Measurements from ENCODE around the gene GDNF.

Gene GDNF

DNA sequence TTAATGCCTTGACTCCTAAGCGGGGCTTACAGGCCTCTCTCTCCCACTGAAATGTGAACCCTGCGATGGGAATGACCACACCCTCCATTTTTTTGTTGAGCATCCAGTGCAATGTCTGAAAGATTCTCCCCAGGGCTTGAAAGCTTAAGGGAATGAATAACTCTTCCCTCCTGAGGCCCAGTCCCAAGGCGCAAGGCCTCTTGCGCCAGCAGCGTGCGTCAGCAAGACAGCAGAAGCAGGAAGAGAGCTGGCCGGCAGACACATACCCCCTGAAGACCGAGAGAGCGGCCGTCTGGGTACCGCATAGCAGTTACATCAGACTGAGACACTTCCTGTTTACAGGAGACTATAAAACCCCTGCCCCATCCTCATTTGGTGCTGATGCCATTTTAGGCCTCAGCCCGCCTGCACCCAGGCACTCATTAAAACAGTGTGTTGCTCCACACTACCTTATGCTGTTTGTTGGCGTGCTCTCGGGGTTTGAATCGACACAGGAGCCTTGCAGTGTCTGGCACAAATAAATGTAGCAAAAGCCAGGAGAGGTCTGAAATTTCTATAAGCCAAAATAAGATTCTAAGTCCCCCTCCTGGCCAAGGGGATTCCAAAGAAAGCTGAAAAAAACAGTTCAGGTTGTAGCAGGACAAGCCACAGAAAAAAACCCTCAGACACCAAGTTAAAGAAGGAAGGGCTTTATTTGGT is 62.3 kb downstream of the GDNF start:
- no peak for DNase-seq (ENCODE audit: low read depth in 2 of 2)

DNA sequence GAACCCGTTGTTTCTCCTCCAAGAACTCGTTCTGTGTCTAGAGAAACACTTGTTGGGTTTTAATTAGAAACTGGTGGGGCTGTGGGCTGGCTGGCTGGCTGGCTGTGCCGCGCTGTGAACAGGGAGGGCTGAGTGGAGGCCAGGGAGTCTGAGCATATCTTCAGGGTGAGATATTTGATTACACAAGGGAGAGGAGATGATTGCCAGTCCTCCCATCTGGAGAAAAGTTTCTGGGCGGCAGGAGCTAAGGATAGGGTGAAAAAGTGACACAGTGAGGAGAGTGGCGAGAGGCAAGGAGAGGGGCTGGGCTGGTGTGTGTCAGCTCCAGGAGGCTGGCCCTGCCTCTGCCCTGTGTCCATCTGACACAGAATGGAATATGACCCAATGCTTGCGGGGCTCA is 63.0 kb downstream of the GDNF start:
- no peak for DNase-seq (ENCODE audit: low read depth in 2 of 2)

DNA sequence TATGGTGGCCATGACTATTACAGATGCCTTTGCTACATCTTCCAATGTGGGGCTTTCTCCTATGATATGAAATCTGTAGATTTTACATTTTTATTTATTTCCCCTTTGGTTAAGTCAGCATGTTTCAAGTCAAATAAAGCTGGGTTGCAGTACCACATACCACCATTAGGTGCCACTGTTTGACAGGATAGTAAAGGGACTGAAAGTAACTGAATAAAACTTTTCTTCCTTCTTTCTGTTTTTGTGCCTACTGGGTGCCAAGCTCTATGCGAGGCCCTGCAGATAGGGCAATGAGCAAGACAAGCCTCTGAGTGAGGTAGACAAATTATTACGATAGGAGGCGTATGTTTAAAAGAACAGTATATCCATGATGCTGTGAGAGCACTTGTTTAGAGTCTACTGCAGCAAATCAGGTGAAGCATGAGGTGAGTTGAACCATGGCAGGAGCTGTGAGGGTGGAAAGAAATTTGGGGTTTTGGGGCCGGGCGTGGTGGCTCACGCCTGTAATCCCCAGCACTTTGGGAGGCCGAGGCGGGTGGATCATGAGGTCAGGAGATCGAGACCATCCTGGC is 64.8 kb downstream of the GDNF start:
- DNase-seq (ENCODE audit: low read depth in 2 of 2), result no peak

DNA sequence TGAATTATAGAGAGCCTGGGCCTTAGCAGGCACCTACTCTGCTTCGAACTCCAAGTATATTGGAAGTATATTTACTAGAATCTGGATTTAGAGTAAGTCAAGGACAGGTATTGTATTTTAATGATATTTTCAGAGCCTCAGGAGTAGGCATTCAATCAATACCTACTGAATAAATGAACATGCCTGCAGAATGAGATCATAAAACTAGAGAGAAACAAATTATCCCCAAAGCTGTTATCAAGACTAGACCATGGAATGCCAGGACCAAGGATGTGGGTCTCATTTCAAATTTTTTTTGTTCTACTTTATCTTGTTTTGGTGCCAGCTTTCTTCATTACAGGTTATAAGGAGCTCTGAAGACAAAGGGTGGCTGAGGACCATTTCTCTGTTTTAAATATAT is 66.0 kb downstream of the GDNF start:
- DNase-seq (ENCODE audit: low read depth in 2 of 2), result no peak

DNA sequence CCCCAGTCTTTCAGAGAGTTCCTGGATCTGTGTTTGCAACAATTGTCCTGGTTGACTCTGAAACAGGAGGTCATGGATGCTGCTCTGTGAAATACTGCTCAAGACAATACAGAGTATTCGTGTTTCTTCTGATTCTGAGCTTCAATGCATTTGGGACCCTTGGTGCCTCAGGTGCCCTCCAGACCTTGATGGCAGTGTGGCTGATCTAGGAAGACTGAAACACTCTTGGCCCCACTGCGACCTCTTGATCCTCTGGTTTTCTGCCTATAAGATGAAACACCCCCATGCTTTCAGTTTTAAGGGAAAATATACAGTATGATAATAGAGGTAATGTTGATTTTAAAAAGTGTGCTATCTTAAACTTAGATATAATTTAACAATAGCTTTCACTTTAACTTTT is 67.6 kb downstream of the GDNF start:
- no peak for DNase-seq (ENCODE audit: low read depth in 2 of 2)

DNA sequence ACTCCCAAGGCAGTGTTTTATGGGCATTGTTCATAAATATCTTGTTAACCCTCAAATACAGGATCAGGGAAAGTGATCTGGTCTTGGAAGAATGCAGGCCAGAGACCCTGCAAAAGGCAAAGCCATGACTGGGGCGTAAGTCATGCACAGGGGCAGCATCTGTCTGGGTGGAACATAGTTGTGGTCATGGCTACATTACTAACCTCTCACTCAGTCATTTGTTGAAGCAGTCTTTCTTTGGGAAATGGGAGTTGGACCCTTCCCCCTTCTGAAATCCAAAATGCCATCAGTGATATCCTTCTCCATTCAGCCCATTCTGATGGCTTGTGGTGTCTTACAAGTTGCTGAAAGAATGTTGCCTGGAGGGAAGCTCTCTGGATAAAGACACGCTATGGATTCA is 68.1 kb downstream of the GDNF start:
- no peak for DNase-seq (ENCODE audit: low read depth in 2 of 2)

DNA sequence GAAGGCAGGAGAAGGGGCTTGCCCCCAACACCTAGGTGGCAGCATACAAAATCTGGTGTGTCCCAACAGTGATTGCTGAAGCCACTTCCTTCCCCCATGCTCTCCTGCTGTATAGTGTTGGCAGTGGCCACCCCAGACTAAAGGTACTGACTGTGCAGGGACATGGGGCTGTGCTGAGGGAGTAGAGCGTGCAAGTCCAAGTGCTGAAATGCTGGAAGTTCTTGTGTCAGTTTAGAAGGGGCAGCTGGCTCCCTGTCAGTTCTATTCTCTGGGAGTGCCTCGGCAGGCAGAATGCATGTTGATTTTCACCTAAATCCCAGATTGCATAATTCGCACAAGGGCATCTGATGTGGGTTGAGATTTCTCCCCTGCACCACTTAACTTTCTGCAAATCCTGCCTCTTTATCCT is 68.6 kb downstream of the GDNF start:
- DNase-seq (ENCODE audit: low read depth in 2 of 2), result no peak

DNA sequence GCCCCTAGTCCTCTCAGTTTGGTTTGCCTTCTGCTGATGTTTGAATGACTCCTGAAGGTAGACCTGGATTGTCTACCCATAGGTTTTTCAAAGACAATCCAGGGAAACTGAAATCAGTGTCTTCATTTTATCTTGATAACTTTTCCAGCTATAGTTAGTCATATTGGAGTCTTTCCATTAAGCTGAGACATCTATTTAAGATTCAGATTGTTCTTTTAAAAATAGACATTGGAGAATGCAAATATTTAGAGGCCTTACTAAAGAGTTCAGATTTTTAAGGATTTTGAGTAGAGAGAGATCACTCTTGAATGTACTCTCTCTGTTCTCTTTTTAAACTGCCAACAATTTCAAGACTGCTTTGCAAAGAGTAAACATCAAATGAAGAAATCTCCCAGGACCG is 69.1 kb downstream of the GDNF start:
- DNase-seq (ENCODE audit: low read depth in 2 of 2), result no peak

DNA sequence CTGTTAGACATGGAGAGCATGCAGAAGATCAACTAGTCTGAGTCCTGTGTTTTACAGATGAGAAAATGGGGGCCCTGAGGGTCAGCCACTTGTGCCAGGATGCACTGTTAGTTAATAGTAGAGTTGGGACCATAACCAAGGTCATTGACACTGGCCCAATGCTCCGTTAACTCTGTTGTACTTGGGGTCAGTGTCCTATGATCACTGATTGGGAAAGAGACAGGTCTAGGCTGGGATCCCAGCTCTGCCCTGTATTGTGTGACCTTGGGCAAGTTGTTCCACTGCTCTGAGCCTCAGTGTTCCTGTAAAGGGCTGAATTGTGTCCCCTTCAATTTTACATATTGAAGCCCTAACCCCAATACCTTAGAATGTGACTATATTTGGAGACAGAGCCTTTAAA is 70.0 kb downstream of the GDNF start:
- no peak for DNase-seq (ENCODE audit: low read depth in 2 of 2)

DNA sequence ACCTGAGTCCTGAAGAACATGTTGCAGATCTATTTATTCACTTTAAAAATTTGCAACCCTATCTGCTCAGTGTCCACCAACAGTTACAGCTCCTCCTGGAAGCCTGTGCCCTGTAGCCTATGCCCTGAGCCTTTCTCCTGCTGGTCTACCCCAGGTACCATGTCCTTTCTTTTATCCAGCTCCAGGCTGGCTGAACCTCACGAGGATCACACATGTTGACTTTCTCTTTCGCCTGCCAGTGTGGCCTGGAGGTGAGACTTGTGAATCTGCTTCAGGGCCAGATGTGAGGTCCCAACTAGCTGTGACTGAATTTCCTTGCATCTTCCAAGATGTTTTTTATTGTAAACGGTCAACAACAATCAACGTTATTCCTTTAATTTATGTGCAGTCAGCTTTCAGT is 70.7 kb downstream of the GDNF start:
- DNase-seq (ENCODE audit: low read depth in 2 of 2), result no peak

DNA sequence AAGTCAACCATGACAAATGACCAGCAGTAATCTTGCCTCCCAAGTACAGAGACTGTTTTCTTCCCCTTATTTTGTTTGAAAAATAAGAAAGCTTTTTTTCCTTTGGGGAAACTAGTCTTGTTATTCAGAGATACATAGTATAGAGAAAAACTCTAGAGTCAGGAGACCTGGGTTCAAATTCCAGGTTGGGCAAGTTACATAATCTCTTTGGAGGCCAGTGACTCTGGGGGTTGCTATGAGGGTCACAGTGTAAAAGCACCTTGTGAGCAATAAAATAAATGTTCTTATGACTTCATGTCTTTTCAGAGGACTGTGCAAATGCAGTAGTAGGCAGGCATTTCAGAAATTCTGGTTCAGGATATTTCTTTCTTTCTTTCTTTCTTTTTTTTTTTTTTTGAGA is 71.5 kb downstream of the GDNF start:
- DNase-seq (ENCODE audit: low read depth in 2 of 2), result no peak

DNA sequence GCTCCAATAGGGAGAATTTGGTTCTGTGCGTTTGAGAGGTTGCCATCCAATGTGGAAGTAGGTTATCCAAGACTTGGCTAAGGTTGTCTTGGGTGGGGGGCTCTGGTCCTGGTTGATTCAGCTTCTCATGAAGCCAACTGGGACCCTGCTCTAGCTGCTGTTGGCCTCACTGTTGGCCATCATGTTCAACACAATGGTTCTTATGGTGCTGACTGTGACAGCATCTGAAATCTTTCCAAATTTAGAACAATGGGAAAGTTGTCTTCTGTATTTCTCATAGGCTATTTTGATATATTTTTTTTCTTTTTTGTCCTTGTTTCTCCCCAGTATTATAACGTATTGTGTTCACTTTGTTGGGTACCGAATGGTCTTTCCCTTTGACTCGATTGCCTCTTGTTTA is 71.9 kb downstream of the GDNF start:
- DNase-seq (ENCODE audit: low read depth in 2 of 2), result no peak

DNA sequence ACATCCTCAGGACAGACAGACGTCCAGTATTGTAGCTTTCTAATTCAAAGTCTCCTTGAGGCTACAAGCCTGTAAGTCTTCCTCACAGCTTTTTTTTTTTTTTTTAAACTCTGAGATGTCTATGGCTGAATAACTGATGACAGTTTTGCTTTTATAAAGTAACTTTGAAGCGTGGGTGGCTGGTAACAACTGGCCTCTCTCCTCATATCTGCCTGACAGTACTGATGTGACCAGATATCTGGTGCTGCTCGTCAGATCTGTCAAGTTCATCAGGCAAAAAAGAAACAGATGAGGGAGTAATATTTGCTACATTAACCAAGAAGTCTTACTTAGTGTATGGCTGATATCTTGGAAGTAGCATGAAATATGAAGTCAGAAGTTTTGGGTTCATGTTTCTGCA is 72.6 kb downstream of the GDNF start:
- no peak for DNase-seq (ENCODE audit: low read depth in 2 of 2)
